ENCODE measurements around the gene TMCO4.
"Not testable (repeated sequence)": the region's sequence is repeated elsewhere in the genome, so short reads cannot be mapped to it uniquely, and the experiment has no call there.

The TMCO4 gene

GRCh38 chr1:19818324-19818723, 18.6 kb upstream of the TMCO4 start:
- no peak overlapping the region for H3K4me3 ChIP-seq (ENCODE audit: low read length)
- no peak for TF ChIP-seq ZNF274 (IDR thresholded peaks at IDR 0.05; ENCODE audit: low read depth, low read length)

- H3K4me3 ChIP-seq (ENCODE audit: low read length), result no peak overlapping the region
- no peak for TF ChIP-seq ZNF274 (IDR thresholded peaks at IDR 0.05; ENCODE audit: low read depth, low read length)
Observed at GRCh38 chr1:19817160-19817559, 17.4 kb upstream of the TMCO4 start.

GRCh38 chr1:19816737-19817086, 17.0 kb upstream of the TMCO4 start:
- not testable (repeated sequence) for H3K4me3 ChIP-seq (ENCODE audit: low read length)

- no peak for TF ChIP-seq ZNF274 (IDR thresholded peaks at IDR 0.05; ENCODE audit: low read depth, low read length)
Observed at GRCh38 chr1:19815801-19816736, 16.4 kb upstream of the TMCO4 start.

GRCh38 chr1:19814681-19815503, 15.2 kb upstream of the TMCO4 start, which contains the start of gene RNF186:
Gene RNF186 (minus strand): TSS chr1:19815283. CDS start chr1:19815101, 182 bp downstream.
- H3K4me3 ChIP-seq (ENCODE audit: low read length), result no peak within 1 kb of the TSS
- no peak for TF ChIP-seq ZNF274 (IDR thresholded peaks at IDR 0.05; ENCODE audit: low read depth, low read length)

More at GRCh38 chr1:19815801-19816736, 16.4 kb upstream of the TMCO4 start:
- no peak overlapping the region for H3K4me3 ChIP-seq (ENCODE audit: low read length)

- no peak for TF ChIP-seq ZNF274 (IDR thresholded peaks at IDR 0.05; ENCODE audit: low read depth, low read length)
- no peak overlapping the region for H3K4me3 ChIP-seq (ENCODE audit: low read length)
Observed at GRCh38 chr1:19814244-19814661, 14.5 kb upstream of the TMCO4 start.

- H3K4me3 ChIP-seq (ENCODE audit: low read length), result no peak overlapping the region
- TF ChIP-seq ZNF274 (IDR thresholded peaks at IDR 0.05; ENCODE audit: low read depth, low read length), result no peak
Observed at GRCh38 chr1:19813643-19813960, 13.9 kb upstream of the TMCO4 start.

GRCh38 chr1:19812875-19813642, 13.3 kb upstream of the TMCO4 start:
- no peak for TF ChIP-seq ZNF274 (IDR thresholded peaks at IDR 0.05; ENCODE audit: low read depth, low read length)
- H3K4me3 ChIP-seq (ENCODE audit: low read length), result no peak overlapping the region

GRCh38 chr1:19811206-19811851, 11.6 kb upstream of the TMCO4 start:
- TF ChIP-seq ZNF274 (IDR thresholded peaks at IDR 0.05; ENCODE audit: low read depth, low read length), result no peak
- H3K4me3 ChIP-seq (ENCODE audit: low read length), result no peak overlapping the region

- no peak overlapping the region for H3K4me3 ChIP-seq (ENCODE audit: low read length)
- TF ChIP-seq ZNF274 (IDR thresholded peaks at IDR 0.05; ENCODE audit: low read depth, low read length), result no peak
Observed at GRCh38 chr1:19809044-19809750, 9.5 kb upstream of the TMCO4 start.

- H3K4me3 ChIP-seq (ENCODE audit: low read length), result no peak overlapping the region
- no peak for TF ChIP-seq ZNF274 (IDR thresholded peaks at IDR 0.05; ENCODE audit: low read depth, low read length)
Observed at GRCh38 chr1:19808351-19808750, 8.6 kb upstream of the TMCO4 start.

- TF ChIP-seq ZNF274 (IDR thresholded peaks at IDR 0.05; ENCODE audit: low read depth, low read length), result no peak
- H3K4me3 ChIP-seq (ENCODE audit: low read length), result no peak overlapping the region
Observed at GRCh38 chr1:19804831-19805251, 5.1 kb upstream of the TMCO4 start.

GRCh38 chr1:19802269-19802668, 2.6 kb upstream of the TMCO4 start:
- no peak overlapping the region for H3K4me3 ChIP-seq (ENCODE audit: low read length)
- TF ChIP-seq ZNF274 (IDR thresholded peaks at IDR 0.05; ENCODE audit: low read depth, low read length), result no peak

Measured in GM08714 (cell line).